ENCODE results near the gene GLYATL1.

The GLYATL1 gene

DNA sequence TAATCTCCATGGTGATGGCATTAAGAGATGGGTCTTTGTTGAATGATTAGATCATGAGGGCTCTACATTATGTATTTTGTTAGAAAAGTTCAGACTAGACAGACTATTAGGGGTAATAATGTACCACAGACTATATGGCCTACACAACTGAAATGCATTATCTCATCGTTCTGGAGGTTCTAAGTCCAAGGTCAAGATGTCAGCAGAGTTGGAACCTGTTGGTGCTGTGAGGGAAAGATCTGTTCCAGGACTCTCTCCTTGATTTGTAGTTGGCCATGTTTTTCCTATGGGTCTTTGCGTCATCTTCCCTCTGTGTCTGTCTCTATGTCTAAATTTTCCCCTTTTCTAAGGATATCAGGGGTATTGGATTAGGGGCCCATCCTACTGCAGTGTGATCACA lies 8.4 kb upstream of the GLYATL1 start:
- H2AFZ ChIP-seq (ENCODE audit: low read length) = no peak overlapping the region
- H3F3A ChIP-seq (ENCODE audit: insufficient read depth, low read length) = no peaks in the 10 kb centered on the region
- DNase-seq = no peak
- no peaks in the 10 kb centered on the region for H3K79me2 ChIP-seq (ENCODE audit: low read length)
- H3K9me2 ChIP-seq (replicated peaks; ENCODE audit: insufficient read depth, low read length) = no peaks in the 10 kb centered on the region
- H3K9ac ChIP-seq (ENCODE audit: low read length) = no peak overlapping the region
- TF ChIP-seq EZH2phosphoT487 (IDR thresholded peaks at IDR 0.05; ENCODE audit: low read length) = no peak
- TF ChIP-seq, protein P1, sequence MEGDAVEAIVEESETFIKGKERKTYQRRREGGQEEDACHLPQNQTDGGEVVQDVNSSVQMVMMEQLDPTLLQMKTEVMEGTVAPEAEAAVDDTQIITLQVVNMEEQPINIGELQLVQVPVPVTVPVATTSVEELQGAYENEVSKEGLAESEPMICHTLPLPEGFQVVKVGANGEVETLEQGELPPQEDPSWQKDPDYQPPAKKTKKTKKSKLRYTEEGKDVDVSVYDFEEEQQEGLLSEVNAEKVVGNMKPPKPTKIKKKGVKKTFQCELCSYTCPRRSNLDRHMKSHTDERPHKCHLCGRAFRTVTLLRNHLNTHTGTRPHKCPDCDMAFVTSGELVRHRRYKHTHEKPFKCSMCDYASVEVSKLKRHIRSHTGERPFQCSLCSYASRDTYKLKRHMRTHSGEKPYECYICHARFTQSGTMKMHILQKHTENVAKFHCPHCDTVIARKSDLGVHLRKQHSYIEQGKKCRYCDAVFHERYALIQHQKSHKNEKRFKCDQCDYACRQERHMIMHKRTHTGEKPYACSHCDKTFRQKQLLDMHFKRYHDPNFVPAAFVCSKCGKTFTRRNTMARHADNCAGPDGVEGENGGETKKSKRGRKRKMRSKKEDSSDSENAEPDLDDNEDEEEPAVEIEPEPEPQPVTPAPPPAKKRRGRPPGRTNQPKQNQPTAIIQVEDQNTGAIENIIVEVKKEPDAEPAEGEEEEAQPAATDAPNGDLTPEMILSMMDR (IDR thresholded peaks at IDR 0.05; ENCODE audit: low read length) = no peak
- TF ChIP-seq EZH2 (optimal IDR thresholded peaks at IDR 0.05; ENCODE audit: low read depth, low read length) = no peak
- no peaks in the 10 kb centered on the region for H4K20me1 ChIP-seq (ENCODE audit: insufficient read depth, low read length)
- no peaks in the 10 kb centered on the region for H3K9me3 ChIP-seq (replicated peaks; ENCODE audit: insufficient read depth, low read length)
- H3K36me3 ChIP-seq (replicated peaks; ENCODE audit: insufficient read depth, low read length) = no peaks in the 10 kb centered on the region
- no peak overlapping the region for H3K4me2 ChIP-seq (ENCODE audit: low read depth, low read length)
- no peak overlapping the region for H3K27ac ChIP-seq (ENCODE audit: low read length)
- no peak overlapping the region for H3K4me3 ChIP-seq (ENCODE audit: low read length)
- no peaks in the 10 kb centered on the region for H3K27me3 ChIP-seq (replicated peaks; ENCODE audit: insufficient read depth, low read length)
- no peaks in the 10 kb centered on the region for H3K4me1 ChIP-seq (ENCODE audit: low read length)

DNA sequence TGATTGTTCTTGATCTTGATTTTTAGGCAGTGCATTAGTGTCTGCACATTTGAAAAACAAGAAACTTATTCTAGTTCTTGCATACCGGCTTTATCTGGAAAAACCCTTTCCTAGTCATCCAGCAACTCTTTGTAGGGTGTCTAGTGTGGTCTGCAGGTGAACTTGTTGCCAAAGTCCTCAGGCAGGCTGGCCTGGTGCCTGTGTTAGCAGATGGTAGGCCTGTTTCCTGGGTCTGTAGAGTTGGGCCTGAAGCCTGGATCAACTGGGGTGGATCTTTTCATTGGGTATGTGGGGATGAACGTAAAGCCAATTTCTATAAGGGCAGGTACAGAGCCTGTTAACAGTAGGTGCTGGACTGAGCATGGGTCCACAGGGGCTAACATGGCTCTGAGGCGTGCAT lies 5.6 kb upstream of the GLYATL1 start:
- TF ChIP-seq EZH2phosphoT487 (IDR thresholded peaks at IDR 0.05; ENCODE audit: low read length) = no peak
- no peak for TF ChIP-seq EZH2 (optimal IDR thresholded peaks at IDR 0.05; ENCODE audit: low read depth, low read length)
- TF ChIP-seq, protein P1 (IDR thresholded peaks at IDR 0.05; ENCODE audit: low read length) = no peak
- H3K4me2 ChIP-seq (ENCODE audit: low read depth, low read length) = no peak overlapping the region
- no peaks in the 10 kb centered on the region for H3K9me3 ChIP-seq (replicated peaks; ENCODE audit: insufficient read depth, low read length)
- H3K27ac ChIP-seq (ENCODE audit: low read length) = no peak overlapping the region
- no peaks in the 10 kb centered on the region for H3K9me2 ChIP-seq (replicated peaks; ENCODE audit: insufficient read depth, low read length)
- no peaks in the 10 kb centered on the region for H3K36me3 ChIP-seq (replicated peaks; ENCODE audit: insufficient read depth, low read length)
- no peak overlapping the region for H2AFZ ChIP-seq (ENCODE audit: low read length)
- H4K20me1 ChIP-seq (ENCODE audit: insufficient read depth, low read length) = no peaks in the 10 kb centered on the region
- H3F3A ChIP-seq (ENCODE audit: insufficient read depth, low read length) = no peaks in the 10 kb centered on the region
- H3K4me1 ChIP-seq (ENCODE audit: low read length) = no peaks in the 10 kb centered on the region
- no peak overlapping the region for H3K4me3 ChIP-seq (ENCODE audit: low read length)
- H3K79me2 ChIP-seq (ENCODE audit: low read length) = no peaks in the 10 kb centered on the region
- H3K9ac ChIP-seq (ENCODE audit: low read length) = no peak overlapping the region
- no peaks in the 10 kb centered on the region for H3K27me3 ChIP-seq (replicated peaks; ENCODE audit: insufficient read depth, low read length)
- no peak for DNase-seq

DNA sequence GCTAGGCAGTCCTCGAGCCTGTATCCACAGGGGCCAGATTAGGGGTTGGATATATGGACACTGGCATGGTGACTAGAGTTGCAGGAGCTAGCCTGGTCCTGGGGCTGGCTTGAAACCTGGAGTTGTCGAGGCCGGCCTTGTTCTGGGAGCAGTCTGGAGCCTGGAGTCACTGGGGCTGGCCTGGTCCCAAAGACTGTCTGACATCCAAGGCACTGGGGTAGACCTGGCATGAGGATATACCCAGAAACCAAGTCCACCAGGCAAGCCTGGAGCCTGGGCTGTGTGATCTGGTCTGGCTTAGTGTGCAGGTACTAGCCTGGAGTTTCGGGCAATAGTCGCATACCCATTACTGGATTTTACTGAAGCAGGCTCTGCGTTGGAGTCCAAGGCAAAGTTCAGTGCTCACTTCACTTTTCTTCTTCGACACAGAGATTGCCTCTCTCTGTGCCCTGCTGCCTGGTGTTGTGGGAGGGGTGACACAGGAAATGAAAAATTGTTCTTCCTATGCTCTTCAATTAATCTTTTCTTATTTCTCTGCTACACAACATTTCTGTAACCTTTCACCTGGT lies 4.3 kb upstream of the GLYATL1 start:
- no peak overlapping the region for H2AFZ ChIP-seq (ENCODE audit: low read length)
- TF ChIP-seq EZH2 (optimal IDR thresholded peaks at IDR 0.05; ENCODE audit: low read depth, low read length) (no peak), EZH2phosphoT487 (IDR thresholded peaks at IDR 0.05; ENCODE audit: low read length) (no peak)
- TF ChIP-seq, protein P1 (IDR thresholded peaks at IDR 0.05; ENCODE audit: low read length) = no peak
- no peaks in the 10 kb centered on the region for H3K9me2 ChIP-seq (replicated peaks; ENCODE audit: insufficient read depth, low read length)
- H3K79me2 ChIP-seq (ENCODE audit: low read length) = no peaks in the 10 kb centered on the region
- no peak overlapping the region for H3K27ac ChIP-seq (ENCODE audit: low read length)
- DNase-seq = no peak
- no peaks in the 10 kb centered on the region for H3K27me3 ChIP-seq (replicated peaks; ENCODE audit: insufficient read depth, low read length)
- no peak overlapping the region for H3K4me2 ChIP-seq (ENCODE audit: low read depth, low read length)
- no peaks in the 10 kb centered on the region for H3F3A ChIP-seq (ENCODE audit: insufficient read depth, low read length)
- no peak overlapping the region for H3K9ac ChIP-seq (ENCODE audit: low read length)
- no peak overlapping the region for H3K4me3 ChIP-seq (ENCODE audit: low read length)
- H3K4me1 ChIP-seq (ENCODE audit: low read length) = no peaks in the 10 kb centered on the region
- no peaks in the 10 kb centered on the region for H3K9me3 ChIP-seq (replicated peaks; ENCODE audit: insufficient read depth, low read length)
- no peaks in the 10 kb centered on the region for H3K36me3 ChIP-seq (replicated peaks; ENCODE audit: insufficient read depth, low read length)
- H4K20me1 ChIP-seq (ENCODE audit: insufficient read depth, low read length) = no peaks in the 10 kb centered on the region

All from MM.1S (cell line).